Fibroblast of skin of scalp (primary cell): ENCODE measurements around the gene NR4A3.
A peak's percentile ranks its signal among the peaks of the same experiment; 100 is the strongest.

Experiments
- DNase-seq: peaks from one replicate; pipeline ENCODE4 v3.0.0-alpha.2; 2013

NR4A3 gene

GRCh38 chr9:99878651-99879050 lies 57.0 kb downstream of the NR4A3 start:
- peak; percentile 12 for DNase-seq

- no peak for DNase-seq
These were observed 60.1 kb downstream of the NR4A3 start for GRCh38 chr9:99881769-99882168.

DNA sequence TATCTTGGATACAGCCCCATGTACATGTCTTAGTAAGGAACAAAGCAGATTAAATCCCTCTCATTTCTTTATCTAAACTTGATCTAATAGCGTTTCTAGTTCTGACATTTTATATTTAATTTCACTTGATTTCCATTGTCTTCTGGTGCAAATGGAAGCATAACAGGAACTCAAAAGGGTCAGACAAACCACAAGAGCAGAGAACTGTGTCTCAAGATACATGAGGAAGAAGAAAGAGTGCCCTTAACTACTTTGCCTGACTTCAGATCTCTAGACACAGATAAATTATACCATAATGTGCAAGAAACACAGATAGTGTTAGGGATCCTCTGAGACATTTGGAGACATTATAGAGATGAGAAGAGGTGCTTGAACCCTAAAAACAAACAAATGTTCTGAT lies 64.1 kb downstream of the NR4A3 start:
- DNase-seq = no peak

- no peak for DNase-seq
These were observed 67.4 kb downstream of the NR4A3 start for GRCh38 chr9:99889120-99889519.

GRCh38 chr9:99894826-99895225 lies 73.1 kb downstream of the NR4A3 start:
- DNase-seq = no peak

DNA sequence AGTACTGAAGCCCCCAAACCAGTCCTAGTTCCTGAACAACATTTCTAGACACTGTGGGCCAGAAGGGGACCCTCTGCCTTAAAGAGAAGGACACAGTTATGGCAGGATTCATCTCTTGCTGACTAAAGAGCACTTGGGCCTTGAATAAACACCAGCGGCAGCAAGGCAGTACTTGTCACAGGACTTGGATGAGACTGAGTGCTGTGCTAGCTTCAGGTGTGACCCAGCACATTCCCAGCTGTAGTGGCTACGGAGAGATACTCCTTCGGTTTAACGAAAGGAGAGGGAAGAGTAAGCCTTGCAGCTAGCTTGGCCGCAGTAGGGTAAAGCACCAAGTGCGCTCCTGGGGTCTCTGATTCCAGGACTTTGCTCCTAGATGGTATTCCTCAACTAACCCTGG lies 73.8 kb downstream of the NR4A3 start:
- no peak for DNase-seq

- no peak for DNase-seq
These were observed 74.4 kb downstream of the NR4A3 start for GRCh38 chr9:99896119-99896518.

DNA sequence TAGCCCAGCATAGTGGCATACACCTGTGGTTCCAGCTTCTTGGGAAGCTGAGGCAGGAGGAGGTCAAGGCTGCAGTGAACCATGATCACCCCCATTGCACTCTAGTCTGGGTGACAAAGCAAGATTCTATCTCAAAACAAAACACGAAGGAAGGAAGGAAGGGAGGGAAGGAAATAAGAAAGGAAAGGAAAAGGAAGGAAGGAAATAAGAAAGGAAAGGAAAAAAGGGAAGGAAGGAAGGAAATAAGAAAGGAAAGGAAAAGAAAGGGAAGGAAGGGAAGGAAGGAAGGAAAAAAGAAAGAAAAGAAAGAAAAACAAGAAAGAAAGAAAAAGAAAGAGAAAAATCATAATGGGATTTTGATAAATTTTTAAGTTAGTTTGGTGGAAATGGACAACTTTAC lies 81.7 kb downstream of the NR4A3 start:
- no peak for DNase-seq

DNA sequence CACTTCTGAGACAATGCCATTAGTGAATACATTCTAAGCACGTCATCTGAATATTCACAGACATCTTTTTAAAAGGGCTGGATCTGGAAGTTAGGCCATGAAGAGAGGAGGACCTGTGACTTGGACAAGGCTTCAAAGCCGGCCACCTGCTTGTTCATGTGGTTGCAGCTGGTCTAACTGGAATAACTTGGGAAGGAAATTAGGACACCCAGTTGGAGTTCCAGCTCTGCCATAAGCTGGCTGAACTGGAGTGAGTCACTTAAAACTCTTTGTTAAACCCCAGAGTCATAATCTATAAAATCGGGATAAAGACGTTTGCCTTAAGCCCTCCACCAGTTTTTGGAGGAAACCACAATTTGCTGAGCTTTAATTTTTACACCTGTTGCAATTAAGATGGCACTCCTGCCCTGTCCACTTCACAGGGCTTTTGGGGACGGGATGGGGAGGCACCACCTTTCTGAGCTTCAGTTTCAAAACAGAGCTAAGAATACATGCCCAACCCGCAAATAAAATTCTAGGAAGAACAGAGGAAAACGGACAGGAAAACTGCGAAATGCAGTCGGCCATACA lies 84.2 kb downstream of the NR4A3 start:
- no peak for DNase-seq

DNA sequence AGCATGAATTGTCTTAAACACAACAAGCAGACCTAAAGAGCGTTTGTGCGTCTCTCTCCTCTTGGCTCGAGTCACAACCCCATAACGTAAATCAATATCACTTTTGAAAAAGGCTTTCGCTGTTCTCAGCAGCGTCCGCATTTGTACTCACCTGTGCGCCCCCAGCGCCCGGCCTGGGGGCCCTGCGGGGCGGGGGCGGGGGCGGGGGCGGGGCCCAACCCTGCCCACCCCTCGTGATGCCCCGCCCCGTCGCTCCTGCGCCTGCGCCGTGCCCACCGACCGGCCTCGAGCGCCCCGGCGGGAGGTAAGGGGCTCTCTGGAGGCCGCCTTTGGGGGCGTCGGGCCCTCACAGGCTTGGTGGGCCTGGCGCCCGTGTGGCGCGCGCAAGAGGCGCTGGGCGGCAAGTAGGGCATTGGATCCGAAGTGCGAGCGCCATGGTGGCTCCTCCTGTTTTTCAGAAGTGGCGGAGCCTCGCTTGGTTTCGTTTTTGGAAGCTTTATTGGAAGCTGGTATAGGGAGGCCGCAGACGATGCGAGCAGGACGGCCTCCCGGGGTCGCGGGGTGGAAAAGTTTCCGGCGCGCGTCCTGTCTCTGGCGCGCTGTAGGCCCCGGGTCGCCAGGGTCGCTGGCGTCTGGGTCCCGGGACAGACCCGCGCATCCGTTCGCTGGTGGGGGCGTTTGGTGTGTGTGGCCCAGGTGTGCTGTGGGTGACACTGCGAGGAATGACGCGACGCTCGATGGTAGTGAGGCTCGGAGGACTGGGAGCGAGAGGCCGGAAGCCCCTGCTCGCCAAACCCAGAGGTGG lies 84.9 kb downstream of the NR4A3 start, which contains the start of gene STX17:
Gene STX17, plus strand, starts transcription at position 252 of the 805 bp plus-strand sequence. CDS start 8,586 bp downstream, outside the sequence.
- DNase-seq = peak; percentile 77

- DNase-seq = no peak
These were observed 85.5 kb downstream of the NR4A3 start for GRCh38 chr9:99907208-99907532.

GRCh38 chr9:99911600-99911999 lies 89.9 kb downstream of the NR4A3 start:
- DNase-seq = no peak
